GM21529 (cell line): ENCODE data around the gene AGAP2.

Source experiments
- ATAC-seq: cut with Tn5 transposase; IDR thresholded peaks from one replicate; pipeline ENCODE4 v1.9.1; 2021; ENCODE audit not compliant: unreplicated experiment

The AGAP2 gene

DNA sequence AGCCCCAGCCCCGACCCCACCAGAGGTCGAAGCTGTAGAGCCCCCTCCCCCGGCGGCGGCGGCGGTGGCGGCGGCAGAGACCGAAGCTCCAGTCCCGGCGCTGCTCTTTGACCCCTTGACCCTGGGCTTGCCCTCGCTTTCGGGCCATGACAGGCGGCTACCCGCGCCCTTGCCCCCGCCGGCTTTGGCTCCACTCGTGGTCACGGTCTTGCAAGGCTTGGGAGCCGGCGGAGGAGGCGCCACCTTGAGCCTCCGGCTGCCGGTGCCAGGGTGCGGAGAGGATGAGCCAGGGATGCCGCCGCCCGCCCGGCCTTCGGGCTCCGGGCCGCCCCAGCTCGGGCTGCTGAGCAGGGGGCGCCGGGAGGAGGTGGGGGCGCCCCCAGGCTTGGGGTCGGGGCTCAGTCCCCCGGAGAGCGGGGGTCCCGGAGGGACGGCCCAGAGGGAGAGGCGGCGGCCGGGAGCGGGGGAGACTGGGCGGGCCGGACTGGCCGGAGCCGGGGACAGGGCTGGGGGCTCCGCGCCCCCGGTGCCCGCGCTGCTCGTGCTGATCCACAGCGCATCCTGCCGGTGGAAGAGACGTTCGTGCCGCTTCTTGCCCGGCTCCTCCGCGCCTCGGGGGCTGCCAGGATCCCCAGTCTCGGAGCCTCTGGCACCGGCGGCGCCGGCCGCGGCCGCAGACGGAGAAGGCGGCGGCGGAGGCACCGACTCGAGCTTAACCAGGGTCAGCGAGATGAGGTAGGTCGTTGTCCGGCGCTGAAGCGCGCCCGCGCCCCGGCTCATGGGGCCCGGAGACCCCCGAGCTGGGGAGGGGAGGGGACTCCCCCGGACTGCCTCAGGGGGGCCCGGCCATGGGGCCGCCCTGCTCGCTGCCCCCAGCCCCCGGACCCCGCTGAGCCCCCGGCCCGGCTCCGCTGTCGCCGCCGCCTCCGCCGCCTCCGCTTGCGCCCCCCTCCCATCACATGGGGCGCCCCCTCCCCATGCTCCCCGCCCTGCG is 778 bp downstream of the AGAP2 start:
- ATAC-seq: no peak

DNA sequence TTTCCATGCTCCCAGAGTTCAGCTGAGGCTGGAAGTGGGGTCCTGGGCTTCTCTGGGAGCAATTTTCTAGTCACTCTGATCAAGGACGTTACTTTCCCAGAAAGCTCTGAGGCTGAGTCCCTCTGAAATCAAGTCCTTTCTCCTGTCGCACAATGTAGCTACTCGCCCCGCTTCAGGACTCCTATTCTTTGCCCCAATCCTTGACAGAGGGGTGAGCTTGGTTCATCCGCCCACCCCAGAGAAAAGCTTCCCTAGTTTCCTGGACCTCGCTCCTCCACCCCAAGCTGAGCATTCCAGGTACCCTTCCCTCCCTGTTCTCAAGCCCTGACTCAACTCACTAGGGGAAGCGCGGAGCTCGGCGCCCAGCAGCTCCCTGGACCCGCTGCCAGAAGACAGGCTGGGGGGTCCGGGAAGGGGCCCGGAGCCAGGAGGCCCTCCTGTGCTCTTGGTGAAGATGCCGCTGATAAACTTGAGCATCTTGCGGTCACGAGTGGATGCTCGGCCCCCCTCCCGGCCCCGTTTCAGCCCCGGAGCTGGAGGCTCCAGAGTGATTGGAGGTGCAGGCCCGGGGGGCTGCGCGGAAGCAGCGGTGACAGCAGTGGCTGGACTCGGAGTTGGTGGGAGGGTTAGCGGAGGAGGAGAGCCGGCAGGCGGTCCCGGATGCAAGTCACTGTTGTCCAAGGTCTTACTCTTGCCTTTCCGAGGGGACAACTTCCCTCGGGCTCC is 1.6 kb downstream of the AGAP2 start:
- no peak for ATAC-seq

DNA sequence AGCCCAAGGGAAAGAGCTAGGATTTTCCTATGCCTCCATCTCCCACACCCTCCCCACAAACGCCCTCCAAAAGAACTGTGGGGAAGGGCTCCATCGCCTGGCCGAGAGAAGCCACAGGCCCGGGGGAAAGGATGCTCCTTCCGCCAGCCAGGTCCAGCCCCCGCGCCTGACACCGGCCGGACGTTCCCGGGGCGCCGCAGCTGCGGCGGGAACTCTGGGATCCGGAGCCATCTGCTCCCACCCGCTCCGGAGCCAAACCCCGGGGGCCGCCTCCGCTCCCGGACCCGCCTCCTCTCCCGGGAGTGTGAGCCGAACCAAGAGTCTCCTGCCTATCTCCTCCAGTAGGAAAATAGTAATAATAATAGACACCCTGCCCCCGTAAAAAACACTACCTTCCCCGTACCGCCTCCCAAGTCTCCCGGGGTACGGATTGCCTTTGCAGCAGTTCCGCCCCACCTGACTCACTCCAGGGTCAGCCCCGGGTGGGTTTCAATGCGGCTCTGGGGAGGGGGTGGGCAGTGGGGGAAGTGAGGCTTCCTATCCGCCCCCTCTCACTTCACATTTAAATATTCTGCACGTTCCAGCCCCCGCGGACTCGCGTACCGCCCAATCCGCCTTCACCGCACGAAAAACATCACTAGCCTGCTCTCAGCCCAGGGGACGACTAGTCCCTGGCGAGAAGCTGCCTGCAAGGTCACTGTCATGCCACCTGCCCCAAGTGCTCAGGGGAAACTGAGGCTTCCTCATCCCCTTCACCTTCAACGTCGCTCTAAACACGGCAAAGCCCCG is 2.4 kb downstream of the AGAP2 start:
- no peak for ATAC-seq

DNA sequence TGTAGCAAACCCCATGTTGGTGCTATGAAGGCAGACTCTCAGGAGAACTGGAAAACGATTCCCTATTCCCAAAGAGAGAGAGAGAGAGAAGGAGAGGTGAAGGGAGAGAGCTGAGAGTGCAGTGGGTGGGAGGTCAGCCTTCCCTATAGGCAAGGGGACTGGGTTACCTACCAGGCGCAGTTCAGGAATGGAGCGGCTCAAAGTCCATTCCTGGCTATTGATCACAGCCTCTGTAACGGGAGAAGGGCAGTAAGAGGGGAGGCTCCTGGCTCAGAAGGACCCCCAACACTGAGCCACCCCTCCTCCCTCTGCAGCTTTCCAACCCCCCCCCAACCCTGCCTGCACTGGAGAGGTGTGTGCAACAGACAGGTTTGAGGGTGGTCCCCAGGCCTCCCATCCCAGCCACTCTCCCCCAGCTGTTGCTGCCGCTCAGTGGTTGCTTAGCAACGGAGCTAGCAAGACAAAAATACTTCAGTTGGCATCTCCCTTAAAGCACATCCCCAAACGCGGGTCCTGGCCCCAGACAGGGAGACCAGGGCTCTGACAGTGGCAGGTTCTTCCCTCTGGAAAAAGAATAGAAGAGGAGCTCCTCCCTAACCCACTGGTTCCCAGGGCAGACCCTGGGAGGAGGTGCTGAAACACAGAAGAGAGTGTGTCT is 3.2 kb downstream of the AGAP2 start:
- ATAC-seq: no peak

DNA sequence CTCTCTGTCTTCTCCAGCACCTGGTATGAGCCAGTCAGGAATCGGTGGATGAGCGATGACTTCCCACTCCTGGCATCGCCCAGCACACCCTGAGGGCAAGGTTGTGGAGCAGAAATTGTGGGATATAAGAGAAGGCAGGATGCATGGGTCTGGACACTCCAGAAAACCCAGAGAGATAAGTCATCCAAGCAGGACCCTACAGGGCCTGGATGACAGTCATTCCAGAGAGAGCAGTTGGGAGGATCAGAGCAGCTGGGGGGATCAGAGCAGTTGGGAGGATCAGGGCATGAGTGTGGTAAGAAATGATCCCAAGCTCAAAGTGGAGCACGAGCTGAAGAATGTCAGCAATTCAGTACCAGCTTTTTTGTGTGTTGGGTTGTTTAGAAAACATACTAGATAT is 4.0 kb downstream of the AGAP2 start:
- no peak for ATAC-seq

DNA sequence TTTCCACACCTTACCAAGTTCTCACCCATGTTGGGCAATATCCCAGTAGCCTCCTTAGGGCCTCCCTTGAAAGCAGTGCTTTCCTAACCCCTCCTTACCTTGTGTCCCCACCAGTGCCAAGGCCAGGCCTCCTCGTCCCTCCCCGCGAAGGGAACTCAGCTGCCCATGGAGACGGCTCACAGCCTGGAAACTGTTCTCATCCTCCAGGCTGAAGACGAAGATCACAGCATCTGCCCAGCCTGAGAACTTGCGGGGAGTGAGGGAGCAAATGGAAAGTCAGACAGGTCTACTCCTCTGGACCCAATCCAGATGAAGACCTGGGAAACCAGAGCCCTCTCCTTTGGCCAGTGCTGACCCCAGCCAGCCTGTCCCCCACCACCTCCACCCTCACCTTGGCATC is 4.6 kb downstream of the AGAP2 start:
- no peak for ATAC-seq

DNA sequence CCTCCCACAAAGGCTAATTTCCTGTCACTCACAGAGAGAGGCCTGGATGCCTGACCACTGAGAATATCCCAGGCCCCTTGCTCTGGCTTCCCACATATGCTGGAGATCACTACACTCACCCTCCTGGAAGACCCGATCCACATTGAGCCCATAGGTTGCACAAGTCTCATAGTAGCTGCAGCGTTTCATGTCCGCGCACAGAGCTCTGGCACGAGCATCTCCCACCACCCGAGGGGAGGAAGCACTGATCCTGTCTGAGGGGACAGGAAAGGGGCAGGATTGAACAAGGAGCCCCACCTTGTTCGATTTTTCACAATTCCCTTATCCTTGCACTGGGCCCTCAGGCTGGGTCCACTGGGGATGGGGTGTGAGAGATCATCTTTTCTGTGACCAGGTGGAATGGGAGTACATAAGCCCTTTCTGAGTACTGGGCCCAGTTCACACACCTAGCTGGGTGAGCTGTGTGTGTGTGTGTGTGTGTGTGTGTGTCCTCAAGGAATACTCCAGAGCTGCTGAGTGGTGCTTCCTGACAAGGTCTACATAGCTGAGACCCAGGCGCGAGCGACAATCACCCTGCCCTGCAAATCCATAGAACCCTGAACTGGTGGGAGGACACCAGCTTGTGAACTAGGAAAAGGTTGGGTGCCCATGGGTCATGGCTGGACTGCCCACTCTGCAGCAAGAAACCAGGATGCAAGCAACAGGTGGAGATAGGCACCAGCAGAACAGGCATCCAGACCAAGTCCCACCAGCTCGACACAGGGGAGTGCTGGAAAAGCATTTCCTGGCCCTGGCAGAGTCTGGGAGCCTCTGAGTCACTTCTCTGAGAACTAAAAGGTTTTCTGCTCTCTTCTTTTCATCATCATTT is 5.6 kb downstream of the AGAP2 start:
- ATAC-seq: no peak

DNA sequence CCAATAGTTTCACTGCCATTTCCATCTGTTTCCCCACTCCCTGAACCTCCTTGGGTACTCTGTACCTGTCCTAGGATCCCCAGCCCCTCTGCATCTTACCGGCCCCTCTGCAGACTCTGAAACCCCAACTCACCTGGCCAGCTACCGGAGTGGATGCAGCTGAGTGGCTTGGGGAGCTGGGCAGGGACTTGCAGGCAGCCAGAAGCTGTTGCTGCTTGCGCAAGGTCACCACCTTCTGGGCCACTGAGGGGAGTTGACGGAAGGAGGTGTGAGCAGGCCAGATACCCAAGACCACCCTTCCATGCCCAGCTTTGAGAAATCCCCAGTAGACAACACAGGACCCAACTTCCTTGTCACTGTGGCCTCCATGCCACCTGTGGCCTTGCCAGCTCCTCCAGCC is 6.3 kb downstream of the AGAP2 start:
- no peak for ATAC-seq

DNA sequence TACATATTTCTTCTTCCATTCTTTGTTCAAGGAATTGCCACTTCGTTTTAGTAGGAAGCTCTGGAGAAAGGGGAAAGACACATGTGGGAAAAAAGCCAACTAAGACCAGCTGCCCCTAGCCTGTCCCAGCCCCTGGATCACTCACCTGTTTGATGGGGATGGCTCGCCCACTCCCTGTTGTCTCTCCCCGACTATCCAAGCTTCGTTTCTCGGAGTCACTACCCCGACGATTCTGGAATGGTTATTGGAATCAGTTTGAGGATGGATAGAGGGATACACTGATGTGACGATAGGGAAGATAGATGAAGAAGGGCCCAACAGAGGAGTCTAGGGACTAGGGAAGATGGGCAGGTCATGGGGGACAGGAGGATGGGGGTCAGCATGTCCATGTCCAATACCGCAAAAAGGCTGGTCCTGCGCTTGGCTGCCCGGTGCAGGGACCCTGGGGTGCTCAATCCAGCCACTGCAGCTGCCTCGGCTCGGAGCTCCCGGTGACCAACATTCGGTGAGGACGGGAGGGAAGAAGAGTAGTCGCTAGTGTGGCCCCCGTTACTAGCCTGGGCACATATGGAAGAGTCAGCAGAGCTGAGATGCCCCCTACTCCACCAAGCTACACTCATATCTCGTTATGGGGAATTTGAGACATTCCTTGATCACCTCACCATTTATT is 7.0 kb downstream of the AGAP2 start:
- no peak for ATAC-seq

DNA sequence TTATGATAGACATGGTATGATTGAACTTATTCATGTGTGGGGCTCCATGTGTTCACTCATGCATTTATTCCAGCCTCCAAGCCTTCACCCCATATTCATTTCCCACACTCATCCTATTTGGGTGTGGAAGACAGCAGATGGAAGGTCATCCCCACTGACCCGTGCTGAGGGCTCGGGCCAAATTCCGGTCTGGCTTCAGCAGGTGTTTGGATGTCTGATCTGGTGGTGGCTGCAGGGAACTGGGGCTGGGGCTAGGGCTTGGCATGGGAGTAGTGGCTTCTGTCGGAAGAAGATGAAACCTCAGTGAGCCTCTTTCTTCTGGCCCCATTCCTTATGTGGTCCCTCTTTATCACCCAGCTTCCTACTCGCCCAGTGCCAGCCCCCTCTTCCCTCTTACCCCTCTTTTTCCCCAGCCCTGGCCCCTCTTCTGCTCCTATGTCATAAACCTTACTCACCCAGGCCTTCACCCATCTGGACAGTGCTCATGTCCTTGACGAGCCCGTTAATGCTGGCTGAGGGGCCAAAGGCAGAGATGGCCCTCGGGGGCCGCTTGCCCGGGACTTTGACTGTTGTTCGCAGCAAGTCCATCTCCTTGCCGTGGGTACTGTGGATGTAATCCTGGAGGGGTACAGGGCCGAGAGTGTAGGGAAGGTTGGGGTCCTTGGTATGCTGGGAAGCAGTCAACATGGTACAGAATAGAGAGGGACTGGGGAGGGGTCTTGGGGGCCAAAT is 8.0 kb downstream of the AGAP2 start:
- ATAC-seq: no peak

DNA sequence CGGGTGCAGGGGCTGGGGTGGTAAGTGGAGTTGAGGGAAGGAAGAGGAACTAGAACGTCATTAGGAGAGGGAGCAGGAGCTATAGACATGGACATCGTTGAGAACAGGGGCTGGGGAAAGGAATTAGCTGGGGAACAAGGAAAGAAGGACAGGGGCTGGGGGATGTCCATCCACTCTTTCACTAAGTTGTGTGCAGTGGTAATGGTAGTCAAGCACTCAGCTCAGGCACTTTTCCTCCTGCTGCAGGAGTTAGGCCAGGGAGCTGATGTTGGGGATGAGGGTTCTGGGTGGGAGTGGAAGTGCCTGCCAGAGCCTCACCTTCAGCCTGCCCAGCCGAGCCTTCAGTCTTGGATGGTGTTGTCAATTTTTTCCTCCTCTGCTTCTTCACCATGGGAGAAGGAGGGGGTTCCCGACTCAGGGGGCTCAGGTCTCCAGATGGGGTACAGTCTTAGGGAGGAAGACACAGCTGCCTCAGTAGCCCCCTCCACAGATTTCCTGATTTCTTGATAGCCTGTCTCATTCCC is 9.2 kb downstream of the AGAP2 start:
- no peak for ATAC-seq

DNA sequence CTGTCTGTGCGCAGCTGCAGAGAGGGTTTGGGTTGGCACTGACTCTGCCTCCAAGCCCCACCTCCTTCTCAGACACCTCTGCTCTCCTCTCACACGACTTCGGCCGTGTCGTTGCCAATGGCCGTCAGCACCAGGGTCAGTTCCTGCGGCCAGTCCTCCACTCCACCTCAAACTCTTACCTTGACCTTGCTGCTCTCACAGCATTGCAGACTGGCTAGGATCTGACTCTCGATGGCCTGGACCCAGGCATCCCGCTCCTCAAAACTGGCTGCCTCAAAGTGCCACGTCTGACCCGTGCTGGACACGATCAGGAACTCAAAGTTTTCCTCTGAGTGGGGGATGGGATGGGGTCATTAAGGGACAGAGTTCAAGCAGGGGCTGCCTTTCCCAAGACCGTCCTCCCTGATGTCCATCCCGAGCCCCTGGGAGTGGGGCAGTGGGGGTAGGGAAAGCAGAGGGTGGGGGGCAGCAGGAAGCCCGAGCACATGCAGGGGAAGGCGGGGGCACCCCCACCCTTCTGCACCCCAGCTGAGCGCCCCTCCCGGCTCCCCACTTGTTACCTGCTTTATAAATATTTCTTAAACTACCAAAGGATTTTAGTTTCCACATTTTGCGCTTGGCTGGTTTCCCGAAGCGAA is 10.7 kb downstream of the AGAP2 start:
- ATAC-seq: no peak

DNA sequence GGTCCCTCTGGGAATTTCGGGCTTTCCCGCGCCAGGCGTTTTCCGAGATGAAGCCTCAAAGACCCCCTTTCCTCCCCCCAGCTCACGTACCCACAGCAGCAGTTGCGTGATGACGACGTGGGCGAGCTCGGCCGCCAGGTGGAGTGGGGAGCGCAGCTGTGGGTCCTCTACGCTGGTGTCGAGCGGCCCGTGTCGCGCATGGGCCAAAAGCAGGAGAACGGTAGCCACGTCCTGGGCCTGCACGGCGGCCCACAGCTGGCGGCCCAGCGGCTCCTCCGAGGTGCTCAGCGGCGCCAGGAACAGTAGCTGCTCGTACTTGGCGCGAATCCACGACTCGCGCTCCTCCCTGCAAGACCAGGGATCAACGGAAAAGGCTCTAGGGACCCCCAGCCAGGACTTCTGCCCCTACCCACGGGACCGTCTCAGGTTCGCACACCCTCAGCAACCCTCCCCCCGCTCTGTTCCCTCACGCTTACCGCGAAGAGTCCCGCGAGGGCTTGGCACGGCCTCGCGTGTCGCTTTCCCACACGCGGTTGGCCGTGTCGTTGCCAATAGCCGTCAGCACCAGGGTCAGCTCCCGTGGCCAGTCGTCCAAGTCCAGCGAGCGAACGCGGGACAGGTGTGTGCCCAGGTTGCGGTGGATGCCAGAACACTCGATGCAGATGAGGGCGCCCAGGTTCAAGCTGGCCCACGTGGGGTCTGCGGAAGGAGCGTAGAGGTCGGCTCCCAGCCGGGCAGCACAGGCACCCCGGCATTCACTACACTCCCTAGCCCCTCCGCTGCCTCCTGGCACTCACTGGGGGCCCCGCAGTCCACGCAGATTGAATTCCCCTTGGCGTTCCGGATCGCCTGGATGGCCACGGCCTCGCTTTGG is 11.4 kb downstream of the AGAP2 start:
- no peak for ATAC-seq

DNA sequence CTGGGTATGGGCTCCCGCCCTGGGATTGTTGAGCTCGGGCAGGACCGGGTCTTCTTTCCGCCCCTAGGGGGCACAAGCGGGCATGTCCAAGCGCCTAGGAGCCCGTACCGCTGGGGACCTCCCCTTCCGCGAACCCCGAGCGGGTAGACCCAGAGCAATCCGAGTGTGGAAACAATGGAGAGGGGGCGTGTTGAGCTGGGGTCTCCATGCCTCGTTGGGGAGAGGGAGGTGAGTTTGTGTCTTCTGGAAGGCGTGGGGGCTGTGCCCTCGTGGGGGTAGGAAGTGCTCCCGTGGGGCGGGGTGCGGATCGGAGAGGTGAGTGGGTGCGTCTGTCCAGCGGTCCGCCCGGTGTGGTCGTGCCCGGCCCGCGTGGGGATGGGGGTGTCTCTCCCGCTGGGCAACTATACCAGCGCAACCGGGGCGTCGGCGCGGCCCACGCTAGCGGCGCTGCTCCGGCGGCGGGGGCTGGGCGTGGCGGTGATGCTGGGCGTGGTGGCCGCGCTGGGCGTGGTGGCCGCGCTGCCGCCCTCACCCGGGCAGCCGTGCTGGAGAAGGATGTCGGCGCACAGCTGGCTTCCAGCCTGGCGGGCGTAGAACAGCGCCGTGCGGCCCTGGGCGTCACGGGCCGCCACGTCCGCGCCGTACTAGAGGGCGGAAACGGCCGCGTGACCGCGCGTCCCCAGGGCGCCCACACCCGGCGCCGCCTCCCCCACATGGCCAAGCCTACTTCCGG is 12.2 kb downstream of the AGAP2 start:
- no peak for ATAC-seq

DNA sequence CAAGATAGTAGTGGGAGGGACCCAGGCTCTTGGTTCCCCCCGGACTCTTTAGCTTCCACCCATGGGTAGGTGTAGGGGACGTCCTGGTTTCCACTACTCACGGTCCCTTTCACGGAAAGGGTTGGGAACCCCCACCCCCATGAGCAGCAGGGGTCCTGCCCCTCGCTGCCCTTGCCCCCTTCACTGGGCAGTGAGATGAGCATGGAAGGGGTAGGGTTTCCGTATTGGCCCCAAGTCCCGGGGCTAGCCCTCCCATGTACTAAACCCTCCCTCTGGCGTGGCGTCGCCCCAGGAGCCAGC is 12.7 kb downstream of the AGAP2 start:
- no peak for ATAC-seq

DNA sequence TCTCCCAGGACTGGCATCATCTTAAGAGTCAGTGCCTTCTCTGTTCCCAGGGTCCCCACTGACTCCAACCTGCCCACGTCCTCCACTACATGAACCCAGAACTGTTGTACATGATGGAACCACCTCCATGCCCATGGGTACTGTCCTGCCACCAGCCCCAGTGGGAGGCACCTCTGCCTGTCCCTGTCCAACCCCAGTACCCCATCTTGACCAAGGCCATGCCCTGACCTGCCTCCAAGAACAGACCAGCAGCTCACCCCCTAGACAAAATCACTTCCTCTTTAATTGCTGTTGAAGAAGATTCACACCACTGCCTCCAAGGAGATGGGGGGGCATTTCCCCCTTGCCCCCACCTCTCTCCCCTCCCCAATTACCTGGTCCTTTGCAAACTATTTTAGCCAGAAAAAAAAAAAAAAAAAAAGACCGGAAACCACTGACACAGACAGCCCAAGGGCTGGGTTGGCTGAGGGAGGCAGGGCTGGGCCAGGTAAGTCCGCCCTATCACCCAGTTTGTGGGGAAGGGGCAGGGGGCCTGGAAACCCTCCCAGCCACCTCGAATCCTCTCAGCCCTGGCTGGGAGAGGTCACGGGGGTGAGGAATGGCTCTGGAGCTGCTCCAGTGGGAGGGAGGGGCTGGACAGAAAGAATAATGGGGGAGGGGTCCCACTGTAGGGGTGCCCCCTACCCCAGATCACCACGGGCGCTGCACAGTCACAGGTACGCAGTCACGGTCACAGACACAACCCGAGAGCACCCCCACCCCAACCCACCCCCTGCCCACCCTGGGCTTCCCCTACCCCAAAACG is 13.4 kb downstream of the AGAP2 start:
- no peak for ATAC-seq
